OCI-LY3 (cell line): ENCODE results near the gene SPNS3.

Experiments used
- CTCF ChIP-seq: fragments of 200-600, 300-600 bp; sonication (generic); IDR thresholded peaks from 2 replicates; pipeline ENCODE4 v1.5.1; 2014; ENCODE audit warnings: antibody characterized with exemption, low read length, low read depth
- EZH2phosphoT487 ChIP-seq: fragments of 200-600 bp; shearing (Covaris generic); IDR thresholded peaks from 2 replicates; pipeline ENCODE4 v1.6.1; 2018; ENCODE audit warnings: antibody characterized with exemption, mixed run types, low read depth

GRCh38 chr17:4475463-4475862, 41.7 kb downstream of the SPNS3 start:
- TF ChIP-seq CTCF: no peak
- TF ChIP-seq EZH2phosphoT487: no peak
